GM18519 (cell line): ENCODE measurements around the gene ZDHHC7.
"Not testable (repeated sequence)": the region's sequence is repeated elsewhere in the genome, so short reads cannot be mapped to it uniquely, and the experiment has no call there.

Experiments used
- ATAC-seq: cut with Tn5 transposase; IDR thresholded peaks from one replicate; pipeline ENCODE4 v1.9.1; 2021; ENCODE audit warnings: mild to moderate bottlenecking, moderate library complexity; ENCODE audit not compliant: unreplicated experiment, low FRiP score

Gene ZDHHC7

GRCh38 chr16:85010931-85011845, at the start of gene ZDHHC7:
TSS of gene ZDHHC7 (minus strand) at chr16:85011535. CDS start at chr16:84990618, 20,917 bp downstream.
- peak; percentile 79 for ATAC-seq

DNA sequence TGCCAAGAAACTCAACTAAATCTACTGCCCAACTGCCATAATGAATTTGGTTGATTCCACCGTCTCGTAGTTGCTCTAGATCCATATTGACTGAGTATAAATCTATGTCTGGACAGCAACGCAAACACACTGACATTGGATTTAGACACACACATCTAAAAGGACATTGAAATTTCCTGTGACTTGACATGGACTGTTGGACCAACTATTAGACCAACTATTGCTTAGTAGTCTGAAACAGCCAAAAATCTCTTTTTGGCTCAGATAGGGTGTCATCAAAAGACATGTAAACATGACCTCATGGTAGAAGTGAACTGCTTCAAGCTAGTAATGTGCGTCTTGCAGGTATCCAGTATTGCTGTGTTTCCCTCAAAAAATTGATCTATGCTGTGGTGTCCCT, 47.6 kb upstream of the ZDHHC7 start:
- no peak for ATAC-seq

GRCh38 chr16:85057948-85058347, 46.6 kb upstream of the ZDHHC7 start:
- ATAC-seq, result no peak

DNA sequence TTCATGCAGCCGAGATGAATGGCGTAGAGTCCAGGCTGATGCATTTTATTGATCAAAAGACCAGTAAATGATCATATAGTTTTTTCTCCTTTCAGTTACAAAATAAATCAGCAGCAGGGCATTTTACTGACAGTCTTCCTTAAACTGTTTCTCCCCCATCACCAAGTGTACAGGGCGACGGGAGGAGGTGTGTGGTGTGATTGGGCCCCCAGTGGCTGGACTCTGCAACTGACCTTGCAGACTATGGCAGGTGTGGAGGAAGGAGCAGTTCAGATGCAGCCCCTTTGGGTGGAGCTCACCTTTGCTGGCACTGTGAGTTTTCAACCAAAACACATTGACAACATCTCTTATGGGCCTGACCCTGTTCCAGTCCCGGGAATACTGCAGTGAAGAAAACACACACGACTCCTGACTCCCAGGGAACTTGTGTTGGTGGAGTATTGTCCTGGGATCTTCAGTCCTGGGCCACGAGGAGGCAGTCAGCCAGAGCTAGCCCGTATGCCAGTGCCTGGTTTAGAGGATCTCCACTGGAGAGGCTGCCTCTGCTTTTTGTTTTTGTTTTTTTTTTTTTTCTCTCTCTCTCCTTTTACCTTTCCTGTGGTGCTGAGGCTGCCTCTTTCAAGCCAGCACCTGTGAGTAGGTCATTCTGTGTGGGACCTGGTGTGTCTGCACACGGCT, 46.0 kb upstream of the ZDHHC7 start:
- no peak for ATAC-seq

- ATAC-seq, result no peak
These were observed 44.9 kb upstream of the ZDHHC7 start for GRCh38 chr16:85056211-85056748.

DNA sequence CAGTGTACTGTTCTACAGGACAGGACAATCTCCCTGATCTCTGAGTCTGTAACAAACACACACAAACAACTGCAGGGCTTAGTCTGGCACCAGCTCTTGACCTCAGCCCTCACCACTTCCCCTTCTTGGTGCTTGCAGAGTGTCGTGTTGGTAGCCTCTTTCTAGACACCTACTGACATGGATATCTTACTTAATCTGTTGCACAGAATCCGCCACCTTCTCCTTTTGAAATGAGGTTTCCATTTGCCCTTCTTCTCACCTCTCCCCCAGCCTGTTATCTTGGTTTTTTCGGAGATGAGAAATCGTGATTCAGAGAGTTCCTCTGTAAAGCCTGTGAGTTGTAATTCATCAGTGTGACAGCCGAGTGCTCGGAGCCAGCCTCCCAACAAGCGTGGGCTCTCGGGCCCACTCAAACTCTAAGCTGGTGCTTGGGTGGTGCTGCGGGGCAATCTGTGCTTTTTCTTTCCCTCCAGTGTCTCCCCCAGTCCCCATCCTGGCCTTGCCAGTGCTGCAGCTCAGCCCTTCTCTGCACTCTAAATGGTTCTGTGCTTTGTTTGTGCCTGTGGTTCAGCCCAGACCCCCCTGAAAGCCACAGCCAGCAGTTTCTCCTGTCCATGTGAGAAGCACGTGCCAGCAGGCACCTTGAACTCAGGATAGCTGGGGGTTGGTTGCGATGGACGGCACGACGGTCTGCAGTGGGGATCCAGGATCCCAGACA, 44.3 kb upstream of the ZDHHC7 start:
- peak; percentile 66 for ATAC-seq

DNA sequence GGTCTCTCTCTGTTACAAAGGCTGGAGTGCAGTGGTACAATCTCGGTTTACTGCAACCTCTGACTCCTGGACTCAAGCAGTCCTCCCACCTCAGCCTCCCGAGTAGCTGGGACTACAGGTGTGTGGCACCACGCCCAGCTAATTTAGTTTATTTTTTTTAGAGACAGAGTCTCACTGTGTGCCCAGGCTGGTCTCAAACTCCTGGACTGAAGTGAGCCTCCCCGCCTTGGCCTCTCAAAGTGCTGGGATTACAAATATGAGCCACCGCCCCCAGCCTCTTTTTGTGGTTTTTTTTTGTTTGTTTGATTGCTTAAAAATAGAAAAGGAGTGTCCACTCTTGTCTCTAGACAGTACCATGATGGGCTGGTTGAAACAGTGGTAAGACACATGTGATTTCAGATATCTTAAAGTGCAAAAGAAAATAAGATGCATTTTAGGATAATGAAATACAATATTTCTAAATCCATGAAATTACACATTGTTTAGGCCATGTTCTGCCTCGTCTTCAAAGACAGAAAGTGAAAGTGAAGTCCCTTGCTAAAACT, 43.7 kb upstream of the ZDHHC7 start:
- no peak for ATAC-seq

GRCh38 chr16:85054321-85054720, 43.0 kb upstream of the ZDHHC7 start:
- not testable (repeated sequence) for ATAC-seq

GRCh38 chr16:85052536-85052935, 41.2 kb upstream of the ZDHHC7 start:
- ATAC-seq, result no peak

DNA sequence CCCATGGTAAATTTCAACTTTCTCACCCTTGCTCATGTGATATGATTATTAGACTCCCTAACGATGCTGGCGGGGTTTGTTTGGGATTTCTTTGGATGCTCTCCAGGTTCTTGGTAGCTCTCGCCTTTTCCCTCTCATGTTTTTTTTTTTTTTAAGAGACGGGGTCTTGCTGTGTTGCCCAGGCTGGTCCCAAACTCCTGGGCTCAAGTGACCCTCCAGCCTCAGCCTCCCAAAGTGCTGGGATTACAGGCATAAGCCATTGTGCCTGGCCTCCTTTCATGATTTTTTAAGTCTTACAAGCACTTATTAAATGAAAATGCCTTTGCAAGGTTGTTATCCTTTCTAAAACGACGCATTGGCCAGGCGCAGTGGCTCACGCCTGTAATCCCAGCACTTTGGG, 40.3 kb upstream of the ZDHHC7 start:
- ATAC-seq, result no peak

DNA sequence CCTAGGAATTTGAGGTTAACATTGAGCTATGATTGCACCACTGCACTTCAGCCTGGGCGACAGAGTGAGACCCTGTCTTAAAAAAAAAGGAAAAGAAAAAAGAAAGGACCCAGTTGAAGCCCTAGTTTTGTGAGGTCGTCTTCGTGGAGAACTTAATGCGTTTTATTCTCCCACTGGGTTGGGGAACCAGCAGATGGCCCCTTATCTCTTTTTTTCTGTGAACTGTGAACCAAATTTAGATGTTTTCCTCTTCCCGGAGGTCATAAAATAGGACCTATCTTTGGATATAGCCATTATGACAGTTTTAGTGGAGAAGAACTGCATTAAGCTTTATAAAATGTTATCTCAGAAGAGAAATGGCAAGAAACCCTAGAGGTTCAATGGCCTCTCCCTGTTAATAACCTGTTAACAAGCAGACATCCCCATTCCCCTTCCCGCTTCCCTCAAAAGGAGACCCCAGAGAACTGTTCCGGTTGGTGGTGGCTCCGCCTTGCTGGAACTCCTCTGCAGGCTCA, 39.8 kb upstream of the ZDHHC7 start:
- ATAC-seq, result no peak

- ATAC-seq, result no peak
These were observed 38.5 kb upstream of the ZDHHC7 start for GRCh38 chr16:85049706-85050305.

GRCh38 chr16:85048921-85049562, 37.7 kb upstream of the ZDHHC7 start:
- ATAC-seq, result no peak

DNA sequence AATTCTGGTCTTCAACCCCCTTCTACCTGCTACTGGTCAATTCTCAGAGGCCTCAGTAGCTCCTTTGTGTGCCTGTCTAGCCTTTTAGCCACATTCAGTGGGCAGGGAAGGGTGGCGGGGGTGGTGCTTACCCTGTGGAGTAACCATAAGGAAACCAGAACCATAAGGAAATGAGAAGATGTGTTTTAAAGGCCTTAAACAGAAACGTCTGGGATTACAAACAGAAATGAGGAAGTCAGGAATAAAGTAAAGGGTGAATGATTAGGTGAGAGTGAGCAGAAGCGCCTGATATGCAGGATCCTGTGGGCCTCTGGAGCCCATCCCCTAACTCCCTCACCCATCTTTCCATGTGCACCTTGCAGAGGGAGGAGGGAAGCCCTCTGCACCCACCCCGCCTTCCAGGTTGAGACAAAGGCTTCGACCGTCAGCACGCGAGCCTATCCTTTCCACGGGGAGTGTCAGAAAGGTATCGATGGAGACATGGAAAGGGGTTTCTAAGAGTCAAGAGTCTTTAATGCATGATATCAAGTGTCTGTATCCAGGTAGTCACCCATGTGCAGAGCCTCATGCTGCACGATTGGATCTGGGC, 36.6 kb upstream of the ZDHHC7 start:
- no peak for ATAC-seq

GRCh38 chr16:85046931-85047866, 35.9 kb upstream of the ZDHHC7 start:
- no peak for ATAC-seq

DNA sequence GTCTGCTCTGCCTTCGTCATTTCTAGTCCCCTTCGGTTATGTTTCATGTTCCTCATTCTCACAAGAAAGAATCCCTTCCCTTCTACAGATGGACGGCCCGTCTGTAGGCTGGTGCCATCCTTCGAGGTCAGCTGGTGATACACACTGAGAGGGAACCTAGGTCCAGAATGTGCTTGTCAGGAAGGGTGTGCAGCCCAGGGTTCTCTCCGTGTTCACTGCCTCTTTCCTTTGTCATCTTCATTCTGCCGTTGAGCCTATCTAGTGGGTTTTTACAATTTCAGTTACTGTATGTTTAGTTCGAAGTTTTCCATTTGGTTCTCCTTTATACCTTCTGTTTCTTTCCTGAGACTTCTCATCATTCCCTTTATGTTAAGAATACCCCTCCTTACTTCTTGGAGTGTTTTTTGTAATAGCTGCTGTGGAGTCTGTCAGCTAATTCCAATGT, 35.2 kb upstream of the ZDHHC7 start:
- ATAC-seq, result no peak

DNA sequence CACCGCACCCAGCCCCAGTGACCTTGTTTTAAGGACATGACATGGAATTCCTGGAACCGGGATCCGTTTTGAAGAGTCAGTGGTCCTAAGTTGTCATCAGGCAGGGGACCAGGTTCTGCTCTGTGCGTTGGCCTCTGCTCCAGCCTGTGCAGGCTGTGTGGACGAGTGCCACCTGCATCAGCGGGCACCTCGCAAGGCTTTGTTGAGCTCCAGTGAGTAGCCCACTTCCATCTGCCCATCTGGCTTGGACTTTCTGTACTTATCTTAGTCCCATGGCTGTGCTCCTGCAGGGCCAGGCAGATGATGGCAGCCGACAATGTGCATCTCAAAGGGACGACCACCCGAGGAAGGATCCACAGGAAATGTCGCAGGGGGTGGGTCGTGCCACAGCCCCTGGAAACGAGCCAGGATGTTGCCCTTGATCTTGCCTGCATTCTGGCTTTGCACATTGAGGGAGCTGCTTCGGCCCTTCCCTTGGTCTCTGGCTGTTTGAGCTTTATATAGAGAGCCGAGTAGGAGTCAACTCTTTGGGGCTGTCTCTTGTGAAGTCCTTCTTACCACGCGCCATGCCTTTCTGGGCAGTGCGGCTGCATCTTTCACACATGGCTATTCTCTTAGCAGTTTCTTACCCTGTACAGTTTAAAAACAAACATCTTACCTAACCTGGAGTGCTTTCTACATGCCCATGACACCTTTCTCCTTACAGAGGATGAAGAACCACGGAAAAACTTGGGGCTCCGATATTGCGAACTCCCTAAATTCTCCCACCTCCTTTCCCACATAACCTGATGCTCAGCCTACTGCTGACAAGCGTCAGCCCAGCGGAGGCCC, 34.5 kb upstream of the ZDHHC7 start:
- ATAC-seq, result no peak
